ENCODE measurements around the gene DHPS. TPM values are rescaled to one million over a fixed set of nuclear protein-coding genes. Genes with fewer than 3 reads are reported as not detected.
"Not testable (repeated sequence)": the region's sequence is repeated elsewhere in the genome, so short reads cannot be mapped to it uniquely, and the experiment has no call there.

DHPS gene
- polyA plus RNA-seq, 4 donors, result 52.4 to 97.1 (median 72.6) TPM

GRCh38 chr19:12647490-12648071 is 34.1 kb downstream of the DHPS start:
- DNase-seq (ENCODE audit: low read depth in 4 of 4, low spot score in 3 of 4), result no peak

- no peak for DNase-seq (ENCODE audit: low read depth in 4 of 4, low spot score in 3 of 4)
Measured at GRCh38 chr19:12647047-12647446, 34.6 kb downstream of the DHPS start.

- DNase-seq (ENCODE audit: low read depth in 4 of 4, low spot score in 3 of 4), result no peak
Measured at GRCh38 chr19:12646551-12646950, 35.1 kb downstream of the DHPS start.

GRCh38 chr19:12643716-12644115 is 38.0 kb downstream of the DHPS start:
- not testable (repeated sequence) for DNase-seq (ENCODE audit: low read depth in 4 of 4, low spot score in 3 of 4)

- DNase-seq (ENCODE audit: low read depth in 4 of 4, low spot score in 3 of 4), result no peak
Measured at GRCh38 chr19:12642506-12642905, 39.2 kb downstream of the DHPS start.

- DNase-seq (ENCODE audit: low read depth in 4 of 4, low spot score in 3 of 4), result no peak
Measured at GRCh38 chr19:12641456-12641855, 40.2 kb downstream of the DHPS start.

GRCh38 chr19:12639901-12640613 is 41.6 kb downstream of the DHPS start:
- DNase-seq (ENCODE audit: low read depth in 4 of 4, low spot score in 3 of 4), result peak; percentile 36 to 62 (median 42)

GRCh38 chr19:12638611-12639182 is 43.0 kb downstream of the DHPS start:
- DNase-seq (ENCODE audit: low read depth in 4 of 4, low spot score in 3 of 4), result no peak

- no peak for DNase-seq (ENCODE audit: low read depth in 4 of 4, low spot score in 3 of 4)
Measured at GRCh38 chr19:12636631-12637030, 45.0 kb downstream of the DHPS start.

- no peak for DNase-seq (ENCODE audit: low read depth in 4 of 4, low spot score in 3 of 4)
Measured at GRCh38 chr19:12629215-12629614, 52.5 kb downstream of the DHPS start.

GRCh38 chr19:12628040-12629022 is 53.3 kb downstream of the DHPS start:
- DNase-seq (ENCODE audit: low read depth in 4 of 4, low spot score in 3 of 4), result no peak

GRCh38 chr19:12626958-12627357 is 54.7 kb downstream of the DHPS start:
- DNase-seq (ENCODE audit: low read depth in 4 of 4, low spot score in 3 of 4), result no peak

Other genes starting within 250 kb of the DHPS start
- 10 to 100 TPM in 2 of 4 donors, 1 to 10 TPM in 2; 6.7 to 13.8 (median 10.5) TPM for gene ZNF443, start 240.9 kb downstream of the DHPS start, polyA plus RNA-seq (ENCODE audit: insufficient read length in 4 of 4)
- 1 to 10 TPM; 5.7 to 9.4 (median 8.7) TPM for gene ZNF709, start 197.1 kb downstream of the DHPS start, polyA plus RNA-seq (ENCODE audit: insufficient read length in 4 of 4)
- gene ZNF564, start 130.4 kb downstream of the DHPS start, polyA plus RNA-seq (ENCODE audit: insufficient read length in 4 of 4), result 10 to 100 TPM in 3 of 4 donors, 1 to 10 TPM in 1; 7.2 to 15.9 (median 13.9) TPM
- gene ZNF490, start 71.1 kb downstream of the DHPS start, polyA plus RNA-seq (ENCODE audit: insufficient read length in 4 of 4), result 1 to 10 TPM; 3.5 to 5.9 (median 5.1) TPM
- gene ZNF791, start 71.0 kb downstream of the DHPS start, polyA plus RNA-seq (ENCODE audit: insufficient read length in 4 of 4), result 10 to 100 TPM; 21.5 to 25.2 (median 23.0) TPM
- 10 to 100 TPM; 25.0 to 33.6 (median 30.1) TPM for gene MAN2B1, start 15.1 kb downstream of the DHPS start, polyA plus RNA-seq (ENCODE audit: insufficient read length in 4 of 4)
- gene WDR83, start 15.1 kb downstream of the DHPS start, polyA plus RNA-seq (ENCODE audit: insufficient read length in 4 of 4), result 10 to 100 TPM; 13.9 to 27.3 (median 14.4) TPM
- under 1 TPM in 1 of 4 donors, not detected in 3; 0.63 TPM for gene GNG14, start 6.1 kb upstream of the DHPS start, polyA plus RNA-seq (ENCODE audit: insufficient read length in 4 of 4)
- 10 to 100 TPM in 3 of 4 donors, 1 to 10 TPM in 1; 5.8 to 18.7 (median 11.3) TPM for gene FBXW9, start 14.8 kb upstream of the DHPS start, polyA plus RNA-seq (ENCODE audit: insufficient read length in 4 of 4)
- gene TNPO2, start 42.1 kb upstream of the DHPS start, polyA plus RNA-seq (ENCODE audit: insufficient read length in 4 of 4), result 10 to 100 TPM; 60.5 to 82.1 (median 69.8) TPM
- 100 to 1,000 TPM; 139 to 201 (median 152) TPM for gene TRIR, start 52.8 kb upstream of the DHPS start, polyA plus RNA-seq (ENCODE audit: insufficient read length in 4 of 4)
- gene GET3, start 55.6 kb upstream of the DHPS start, polyA plus RNA-seq (ENCODE audit: insufficient read length in 4 of 4), result 10 to 100 TPM; 70.6 to 94.6 (median 77.6) TPM
- gene BEST2, start 69.9 kb upstream of the DHPS start, polyA plus RNA-seq (ENCODE audit: insufficient read length in 4 of 4), result under 1 TPM in 1 of 4 donors, not detected in 3; 0.23 TPM
- 10 to 100 TPM; 17.8 to 90.4 (median 45.4) TPM for gene HOOK2, start 93.7 kb upstream of the DHPS start, polyA plus RNA-seq (ENCODE audit: insufficient read length in 4 of 4)
- gene JUNB, start 109.6 kb upstream of the DHPS start, polyA plus RNA-seq (ENCODE audit: insufficient read length in 4 of 4), result 100 to 1,000 TPM in 1 of 4 donors, 10 to 100 TPM in 3; 13.8 to 678 (median 32.3) TPM
- gene PRDX2, start 119.9 kb upstream of the DHPS start, polyA plus RNA-seq (ENCODE audit: insufficient read length in 4 of 4), result 100 to 1,000 TPM; 242 to 339 (median 290) TPM
- 10 to 100 TPM in 1 of 4 donors, 1 to 10 TPM in 3; 5.8 to 12.9 (median 8.2) TPM for gene THSD8, start 120.2 kb upstream of the DHPS start, polyA plus RNA-seq (ENCODE audit: insufficient read length in 4 of 4)
- gene RNASEH2A, start 124.7 kb upstream of the DHPS start, polyA plus RNA-seq (ENCODE audit: insufficient read length in 4 of 4), result 10 to 100 TPM; 25.6 to 38.5 (median 29.9) TPM
- gene RTBDN, start 152.7 kb upstream of the DHPS start, polyA plus RNA-seq (ENCODE audit: insufficient read length in 4 of 4), result under 1 TPM in 2 of 4 donors, not detected in 2; 0.20 to 0.29 TPM
- 1 to 10 TPM in 3 of 4 donors, under 1 TPM in 1; 0.94 to 1.7 (median 1.2) TPM for gene MAST1, start 156.6 kb upstream of the DHPS start, polyA plus RNA-seq (ENCODE audit: insufficient read length in 4 of 4)
- gene DNASE2, start 199.6 kb upstream of the DHPS start, polyA plus RNA-seq (ENCODE audit: insufficient read length in 4 of 4), result 10 to 100 TPM; 12.0 to 14.0 (median 12.6) TPM
- 1 to 10 TPM in 1 of 4 donors, under 1 TPM in 3; 0.19 to 3.4 (median 0.34) TPM for gene KLF1, start 205.3 kb upstream of the DHPS start, polyA plus RNA-seq (ENCODE audit: insufficient read length in 4 of 4)
- gene GCDH, start 209.3 kb upstream of the DHPS start, polyA plus RNA-seq (ENCODE audit: insufficient read length in 4 of 4), result 10 to 100 TPM; 14.9 to 36.7 (median 26.0) TPM
- gene SYCE2, start 237.4 kb upstream of the DHPS start, polyA plus RNA-seq (ENCODE audit: insufficient read length in 4 of 4), result 1 to 10 TPM; 2.0 to 5.4 (median 2.7) TPM

Data from left renal pelvis (tissue), 4 donors.